HCT116 (cell line): ENCODE results near the gene DYNLT4.

Experiments used
- EZH2 ChIP-seq: fragments of 200-600 bp; sonication (generic); IDR thresholded peaks from 2 replicates; pipeline ENCODE4 v1.6.1; 2017; ENCODE audit warnings: antibody characterized with exemption, mixed run types
- EZH2phosphoT487 ChIP-seq: fragments of 200-600 bp; IDR thresholded peaks from 2 replicates; pipeline ENCODE4 v1.6.1; 2018; ENCODE audit warnings: antibody characterized with exemption, borderline replicate concordance
- POLR2A ChIP-seq: IDR thresholded peaks from 2 replicates; pipeline ENCODE4 v1.7.0; 2011; ENCODE audit warnings: borderline replicate concordance; ENCODE audit not compliant: insufficient read depth, insufficient read length; ENCODE audit errors: extremely low read depth
- POLR2AphosphoS5 ChIP-seq: IDR thresholded peaks from 2 replicates; pipeline ENCODE4 v1.6.1; 2011; ENCODE audit warnings: mild to moderate bottlenecking, low read depth, low read length, moderate library complexity
- RAD21 ChIP-seq: IDR thresholded peaks from 2 replicates; pipeline ENCODE4 v1.6.1; 2012; ENCODE audit warnings: low read depth, mild to moderate bottlenecking
- SIN3A ChIP-seq: IDR thresholded peaks from 2 replicates; pipeline ENCODE4 v1.6.1; 2012; ENCODE audit warnings: low read depth
- SP1 ChIP-seq: IDR thresholded peaks from 2 replicates; pipeline ENCODE4 v1.6.1; 2012; ENCODE audit warnings: low read depth
- TCF7L2 ChIP-seq: IDR thresholded peaks from 2 replicates; pipeline ENCODE4 v1.7.0; 2011; ENCODE audit warnings: borderline replicate concordance, inconsistent platforms; ENCODE audit not compliant: insufficient read depth, insufficient read length; ENCODE audit errors: extremely low read depth
- YY1 ChIP-seq: IDR thresholded peaks from 2 replicates; pipeline ENCODE4 v1.6.1; 2011; ENCODE audit warnings: low read length, low read depth, moderate library complexity, mild to moderate bottlenecking; ENCODE audit not compliant: insufficient replicate concordance; ENCODE audit errors: extremely low read depth
- TF ChIP-seq, protein P1 (sequence below), 3 experiments: fragments of 200-600 bp in 1 of 3; sonication (generic) in 1 of 3; IDR thresholded peaks in 2 of 3; conservative IDR thresholded peaks in 1 of 3; 2 replicates each; pipeline ENCODE4 v1.5.1; 2012 to 2017; ENCODE audit warnings: low read depth in 2 of 3, low read length in 2 of 3, antibody characterized with exemption in 1 of 3, borderline replicate concordance in 1 of 3, control low read depth in 1 of 3, mild to moderate bottlenecking in 1 of 3, mixed read lengths in 1 of 3, mixed run types in 1 of 3, moderate library complexity in 1 of 3; ENCODE audit not compliant: insufficient read depth in 1 of 3
- TF ChIP-seq, protein P2 (sequence below): IDR thresholded peaks from 2 replicates; pipeline ENCODE4 v1.6.1; 2012; ENCODE audit warnings: low read depth
- TF ChIP-seq, protein P3 (sequence below): IDR thresholded peaks from 2 replicates; pipeline ENCODE4 v1.6.1; 2011; ENCODE audit warnings: mild to moderate bottlenecking, low read length, moderate library complexity; ENCODE audit not compliant: insufficient replicate concordance; ENCODE audit errors: extremely low read depth
- TF ChIP-seq, protein P4 (sequence below): IDR thresholded peaks from 2 replicates; pipeline ENCODE4 v1.6.1; 2012

DNA sequence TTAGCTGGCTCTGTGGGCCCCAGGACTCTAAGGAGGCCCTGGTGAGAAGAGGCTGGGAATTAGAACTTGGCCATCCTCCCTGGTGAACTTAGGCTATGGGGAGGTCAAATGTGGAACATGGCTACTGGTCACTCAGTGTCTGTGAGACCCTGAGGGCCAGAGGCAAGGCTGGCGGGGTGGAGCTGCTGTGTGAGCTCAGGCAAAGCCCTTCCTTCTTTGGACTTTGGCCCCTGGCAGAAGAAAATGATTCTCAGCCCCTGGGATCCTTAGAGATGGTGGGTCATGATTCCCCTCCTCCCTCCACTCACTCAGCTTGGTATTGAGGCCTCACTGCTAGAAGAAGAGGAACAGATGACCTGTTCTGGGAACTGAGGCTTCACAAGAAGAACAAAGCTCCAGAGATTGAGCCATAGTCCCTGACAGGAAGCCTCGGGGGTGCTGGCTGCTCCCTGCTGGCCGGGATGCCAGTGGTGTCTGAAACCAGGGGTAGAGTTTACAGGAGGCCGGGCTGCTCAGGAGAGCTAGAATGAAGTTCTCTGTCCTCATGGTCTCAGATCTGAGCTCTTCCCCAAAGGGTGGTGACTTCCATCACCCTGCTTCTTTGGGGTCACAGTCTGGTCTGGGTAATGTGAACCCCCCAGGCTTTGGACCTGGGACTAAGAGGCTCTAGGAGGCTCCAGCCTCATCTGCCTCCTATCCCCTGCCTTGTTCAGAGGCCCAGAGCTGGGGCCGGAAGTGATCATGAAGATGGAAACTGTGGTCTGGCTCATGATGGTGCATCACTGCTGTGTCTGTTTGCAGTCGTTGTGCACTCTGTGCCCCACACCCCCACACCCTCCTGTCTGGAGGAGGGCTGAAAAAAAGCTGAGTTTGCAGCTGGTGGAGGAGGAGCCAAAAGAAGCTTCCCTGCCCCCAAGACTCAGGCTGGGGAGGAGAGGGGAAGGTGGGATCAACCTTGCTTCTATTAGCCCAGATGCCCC lies 2.1 kb upstream of the DYNLT4 start:
- no peak; the same call in 1 of the 2 replicates for TF ChIP-seq POLR2AphosphoS5
- TF ChIP-seq, protein P1, sequence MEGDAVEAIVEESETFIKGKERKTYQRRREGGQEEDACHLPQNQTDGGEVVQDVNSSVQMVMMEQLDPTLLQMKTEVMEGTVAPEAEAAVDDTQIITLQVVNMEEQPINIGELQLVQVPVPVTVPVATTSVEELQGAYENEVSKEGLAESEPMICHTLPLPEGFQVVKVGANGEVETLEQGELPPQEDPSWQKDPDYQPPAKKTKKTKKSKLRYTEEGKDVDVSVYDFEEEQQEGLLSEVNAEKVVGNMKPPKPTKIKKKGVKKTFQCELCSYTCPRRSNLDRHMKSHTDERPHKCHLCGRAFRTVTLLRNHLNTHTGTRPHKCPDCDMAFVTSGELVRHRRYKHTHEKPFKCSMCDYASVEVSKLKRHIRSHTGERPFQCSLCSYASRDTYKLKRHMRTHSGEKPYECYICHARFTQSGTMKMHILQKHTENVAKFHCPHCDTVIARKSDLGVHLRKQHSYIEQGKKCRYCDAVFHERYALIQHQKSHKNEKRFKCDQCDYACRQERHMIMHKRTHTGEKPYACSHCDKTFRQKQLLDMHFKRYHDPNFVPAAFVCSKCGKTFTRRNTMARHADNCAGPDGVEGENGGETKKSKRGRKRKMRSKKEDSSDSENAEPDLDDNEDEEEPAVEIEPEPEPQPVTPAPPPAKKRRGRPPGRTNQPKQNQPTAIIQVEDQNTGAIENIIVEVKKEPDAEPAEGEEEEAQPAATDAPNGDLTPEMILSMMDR (IDR thresholded peaks at IDR 0.05 in 2 of 3, conservative IDR thresholded peaks at IDR 0.05 in 1 of 3; ENCODE audit: borderline replicate concordance in 1 of 3, insufficient read depth in 1 of 3, low read depth in 2 of 3, low read length in 2 of 3), result no peak
- no peak for TF ChIP-seq YY1
- no peak for TF ChIP-seq SP1
- TF ChIP-seq POLR2A, result no peak
- TF ChIP-seq, protein P2, sequence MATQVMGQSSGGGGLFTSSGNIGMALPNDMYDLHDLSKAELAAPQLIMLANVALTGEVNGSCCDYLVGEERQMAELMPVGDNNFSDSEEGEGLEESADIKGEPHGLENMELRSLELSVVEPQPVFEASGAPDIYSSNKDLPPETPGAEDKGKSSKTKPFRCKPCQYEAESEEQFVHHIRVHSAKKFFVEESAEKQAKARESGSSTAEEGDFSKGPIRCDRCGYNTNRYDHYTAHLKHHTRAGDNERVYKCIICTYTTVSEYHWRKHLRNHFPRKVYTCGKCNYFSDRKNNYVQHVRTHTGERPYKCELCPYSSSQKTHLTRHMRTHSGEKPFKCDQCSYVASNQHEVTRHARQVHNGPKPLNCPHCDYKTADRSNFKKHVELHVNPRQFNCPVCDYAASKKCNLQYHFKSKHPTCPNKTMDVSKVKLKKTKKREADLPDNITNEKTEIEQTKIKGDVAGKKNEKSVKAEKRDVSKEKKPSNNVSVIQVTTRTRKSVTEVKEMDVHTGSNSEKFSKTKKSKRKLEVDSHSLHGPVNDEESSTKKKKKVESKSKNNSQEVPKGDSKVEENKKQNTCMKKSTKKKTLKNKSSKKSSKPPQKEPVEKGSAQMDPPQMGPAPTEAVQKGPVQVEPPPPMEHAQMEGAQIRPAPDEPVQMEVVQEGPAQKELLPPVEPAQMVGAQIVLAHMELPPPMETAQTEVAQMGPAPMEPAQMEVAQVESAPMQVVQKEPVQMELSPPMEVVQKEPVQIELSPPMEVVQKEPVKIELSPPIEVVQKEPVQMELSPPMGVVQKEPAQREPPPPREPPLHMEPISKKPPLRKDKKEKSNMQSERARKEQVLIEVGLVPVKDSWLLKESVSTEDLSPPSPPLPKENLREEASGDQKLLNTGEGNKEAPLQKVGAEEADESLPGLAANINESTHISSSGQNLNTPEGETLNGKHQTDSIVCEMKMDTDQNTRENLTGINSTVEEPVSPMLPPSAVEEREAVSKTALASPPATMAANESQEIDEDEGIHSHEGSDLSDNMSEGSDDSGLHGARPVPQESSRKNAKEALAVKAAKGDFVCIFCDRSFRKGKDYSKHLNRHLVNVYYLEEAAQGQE, result no peak
- TF ChIP-seq EZH2, result no peak
- TF ChIP-seq, protein P3, sequence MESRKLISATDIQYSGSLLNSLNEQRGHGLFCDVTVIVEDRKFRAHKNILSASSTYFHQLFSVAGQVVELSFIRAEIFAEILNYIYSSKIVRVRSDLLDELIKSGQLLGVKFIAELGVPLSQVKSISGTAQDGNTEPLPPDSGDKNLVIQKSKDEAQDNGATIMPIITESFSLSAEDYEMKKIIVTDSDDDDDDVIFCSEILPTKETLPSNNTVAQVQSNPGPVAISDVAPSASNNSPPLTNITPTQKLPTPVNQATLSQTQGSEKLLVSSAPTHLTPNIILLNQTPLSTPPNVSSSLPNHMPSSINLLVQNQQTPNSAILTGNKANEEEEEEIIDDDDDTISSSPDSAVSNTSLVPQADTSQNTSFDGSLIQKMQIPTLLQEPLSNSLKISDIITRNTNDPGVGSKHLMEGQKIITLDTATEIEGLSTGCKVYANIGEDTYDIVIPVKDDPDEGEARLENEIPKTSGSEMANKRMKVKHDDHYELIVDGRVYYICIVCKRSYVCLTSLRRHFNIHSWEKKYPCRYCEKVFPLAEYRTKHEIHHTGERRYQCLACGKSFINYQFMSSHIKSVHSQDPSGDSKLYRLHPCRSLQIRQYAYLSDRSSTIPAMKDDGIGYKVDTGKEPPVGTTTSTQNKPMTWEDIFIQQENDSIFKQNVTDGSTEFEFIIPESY, result no peak
- TF ChIP-seq TCF7L2, result no peak
- no peak for TF ChIP-seq SIN3A
- no peak for TF ChIP-seq RAD21
- TF ChIP-seq EZH2phosphoT487, result no peak
- TF ChIP-seq, protein P4, sequence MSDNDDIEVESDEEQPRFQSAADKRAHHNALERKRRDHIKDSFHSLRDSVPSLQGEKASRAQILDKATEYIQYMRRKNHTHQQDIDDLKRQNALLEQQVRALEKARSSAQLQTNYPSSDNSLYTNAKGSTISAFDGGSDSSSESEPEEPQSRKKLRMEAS, result no peak
